Neuronal stem cell (in vitro differentiated cells): ENCODE data around the gene HDGF.
"Not testable (repeated sequence)": the region's sequence is repeated elsewhere in the genome, so short reads cannot be mapped to it uniquely, and the experiment has no call there.

Experiments used
- DNase-seq: peaks from one replicate; pipeline ENCODE4 v3.0.0-alpha.2; 2013; ENCODE audit warnings: low spot score
- H2AFZ ChIP-seq: one replicate; pipeline ENCODE4 v1.6.1; 2013; ENCODE audit warnings: mild to moderate bottlenecking, low read length, inconsistent platforms
- H2AK5ac ChIP-seq: 2 replicates; pipeline ENCODE4 v1.6.1; 2013; ENCODE audit warnings: low read depth, mild to moderate bottlenecking, inconsistent platforms, low read length, moderate library complexity, mixed read lengths
- H2BK120ac ChIP-seq: 2 replicates; pipeline ENCODE4 v1.6.1; 2013; ENCODE audit warnings: low read depth, mild to moderate bottlenecking, inconsistent platforms, low read length, moderate library complexity, mixed read lengths
- H2BK12ac ChIP-seq: one replicate; pipeline ENCODE4 v1.6.1; 2013; ENCODE audit warnings: low read length, inconsistent platforms
- H2BK15ac ChIP-seq: 2 replicates; pipeline ENCODE4 v1.6.1; 2013; ENCODE audit warnings: mild to moderate bottlenecking, low read length, inconsistent platforms, mixed read lengths
- H2BK5ac ChIP-seq: one replicate; pipeline ENCODE4 v1.6.1; 2013; ENCODE audit warnings: inconsistent platforms, mild to moderate bottlenecking, low read length, moderate library complexity
- H3K14ac ChIP-seq: one replicate; pipeline ENCODE4 v1.6.1; 2013; ENCODE audit warnings: low read length, inconsistent platforms
- H3K18ac ChIP-seq: 2 replicates; pipeline ENCODE4 v1.6.1; 2013; ENCODE audit warnings: low read length, inconsistent platforms
- H3K23ac ChIP-seq: 2 replicates; pipeline ENCODE4 v1.6.1; 2013; ENCODE audit warnings: low read depth, mild to moderate bottlenecking, mixed read lengths, low read length, inconsistent platforms; ENCODE audit not compliant: poor library complexity
- H3K27ac ChIP-seq: replicated peaks from 3 replicates; pipeline ENCODE4 v1.5.1; 2013; ENCODE audit warnings: low read length, inconsistent platforms
- H3K27me3 ChIP-seq, 3 experiments: 2 replicates each; pipeline ENCODE4 v1.6.1; 2013; ENCODE audit warnings: low read length in 3 of 3, mild to moderate bottlenecking in 2 of 3, inconsistent platforms in 1 of 3, low read depth in 1 of 3, mixed read lengths in 1 of 3, moderate library complexity in 1 of 3; ENCODE audit not compliant: control insufficient read depth in 3 of 3, insufficient read depth in 3 of 3
- H3K36me3 ChIP-seq, 2 donors: replicated peaks in 1 of 2; 2 replicates each; pipeline ENCODE4 v1.6.1; 2013; ENCODE audit warnings: low read length in 2 of 2; ENCODE audit not compliant: control insufficient read depth in 2 of 2, insufficient read depth in 2 of 2
- H3K4ac ChIP-seq: 2 replicates; pipeline ENCODE4 v1.6.1; 2013; ENCODE audit warnings: inconsistent platforms, mild to moderate bottlenecking, low read length, moderate library complexity
- H3K4me1 ChIP-seq, 2 donors: 1 replicate in 1 of 2; 2 replicates in 1 of 2; pipeline ENCODE4 v1.6.1; 2013; ENCODE audit warnings: low read length in 2 of 2, low read depth in 1 of 2; ENCODE audit not compliant: control insufficient read depth in 2 of 2, insufficient read depth in 1 of 2
- H3K4me2 ChIP-seq: one replicate; pipeline ENCODE4 v1.6.1; 2013; ENCODE audit warnings: mild to moderate bottlenecking, low read length, inconsistent platforms; ENCODE audit not compliant: insufficient read depth, poor library complexity, severe bottlenecking
- H3K4me3 ChIP-seq, 2 donors: 2 replicates each; pipeline ENCODE4 v1.5.1; 2013; ENCODE audit warnings: low read length in 2 of 2, mild to moderate bottlenecking in 2 of 2, inconsistent platforms in 1 of 2, moderate library complexity in 1 of 2
- H3K79me1 ChIP-seq: one replicate; pipeline ENCODE4 v1.6.1; 2013; ENCODE audit warnings: low read depth, mild to moderate bottlenecking, inconsistent platforms, low read length, moderate library complexity
- H3K9ac ChIP-seq: one replicate; pipeline ENCODE4 v1.6.1; 2013; ENCODE audit warnings: mild to moderate bottlenecking, low read depth, low read length, inconsistent platforms; ENCODE audit not compliant: poor library complexity
- H3K9me3 ChIP-seq, 2 donors: replicated peaks in 1 of 2; 2 replicates each; pipeline versions ENCODE3 to v1.6.1; 2013; ENCODE audit warnings: low read length in 2 of 2, mild to moderate bottlenecking in 2 of 2, inconsistent platforms in 1 of 2, low read depth in 1 of 2, mixed read lengths in 1 of 2, moderate library complexity in 1 of 2; ENCODE audit not compliant: control insufficient read depth in 2 of 2, insufficient read depth in 1 of 2
- H4K8ac ChIP-seq: one replicate; pipeline ENCODE4 v1.6.1; 2013; ENCODE audit warnings: low read depth, mild to moderate bottlenecking, inconsistent platforms, low read length, moderate library complexity
- H4K91ac ChIP-seq: one replicate; pipeline ENCODE4 v1.6.1; 2013; ENCODE audit warnings: low read length, low read depth, mild to moderate bottlenecking, inconsistent platforms; ENCODE audit not compliant: poor library complexity
- WGBS, 2 donors: extraction: QIAGEN DNeasy Blood & Tissue Kit; methylation state at CpG; one replicate each; pipeline ENCODE4 v1.1.7; 2013; ENCODE audit warnings: missing lambda C conversion rate in 2 of 2, mixed read lengths in 1 of 2; ENCODE audit not compliant: insufficient read length in 2 of 2, insufficient replicate concordance in 1 of 2; ENCODE audit errors: extremely low coverage in 2 of 2; 5-methylcytosine and 5-hydroxymethylcytosine counted together

The HDGF gene

DNA sequence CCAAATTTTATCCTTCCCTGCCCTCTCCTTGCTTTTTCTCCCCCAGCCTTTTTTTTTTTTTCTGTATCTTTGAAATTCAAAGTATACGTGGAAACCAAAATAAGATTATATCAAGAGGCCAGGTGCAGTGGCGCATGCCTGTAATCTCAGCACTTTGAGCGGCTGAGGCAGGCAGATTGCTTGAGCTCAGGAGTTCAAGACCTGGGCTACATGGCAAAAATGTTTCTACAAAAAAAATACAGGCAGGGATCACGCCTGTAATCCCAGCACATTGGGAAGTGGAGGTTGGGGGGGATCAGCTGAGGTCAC, 9.3 kb upstream of the HDGF start:
- Histone ChIP-seq H3K4me1 (peaks cover 3% of the 10 kb centered on the region in 2 donors), H2BK5ac (no peak overlapping the region), H2BK120ac (no peak overlapping the region), H3K36me3 (no peaks in the 10 kb centered on the region), H4K8ac (no peak overlapping the region), H2AFZ (no peak overlapping the region), H3K14ac (no peak overlapping the region), H3K4ac (no peak overlapping the region), H3K4me2 (no peak overlapping the region), H3K9ac (no peak overlapping the region), H2AK5ac (no peak overlapping the region), H4K91ac (no peak overlapping the region), H2BK15ac (no peak overlapping the region), H3K27me3 (no peaks in the 10 kb centered on the region), H3K18ac (no peak overlapping the region), H3K23ac (no peak overlapping the region), H3K9me3 (no peaks in the 10 kb centered on the region), H3K27ac (no peak overlapping the region), H2BK12ac (no peak overlapping the region), H3K4me3 (no peak overlapping the region), H3K79me1 (no peaks in the 10 kb centered on the region)
- WGBS, 2 donors, result no CpG with 5 or more reads among the region's 4 CpGs
- DNase-seq, result no peak

- H2BK5ac ChIP-seq, result no peak overlapping the region
These were observed 8.8 kb upstream of the HDGF start for GRCh38 chr1:156760092-156760795.

DNA sequence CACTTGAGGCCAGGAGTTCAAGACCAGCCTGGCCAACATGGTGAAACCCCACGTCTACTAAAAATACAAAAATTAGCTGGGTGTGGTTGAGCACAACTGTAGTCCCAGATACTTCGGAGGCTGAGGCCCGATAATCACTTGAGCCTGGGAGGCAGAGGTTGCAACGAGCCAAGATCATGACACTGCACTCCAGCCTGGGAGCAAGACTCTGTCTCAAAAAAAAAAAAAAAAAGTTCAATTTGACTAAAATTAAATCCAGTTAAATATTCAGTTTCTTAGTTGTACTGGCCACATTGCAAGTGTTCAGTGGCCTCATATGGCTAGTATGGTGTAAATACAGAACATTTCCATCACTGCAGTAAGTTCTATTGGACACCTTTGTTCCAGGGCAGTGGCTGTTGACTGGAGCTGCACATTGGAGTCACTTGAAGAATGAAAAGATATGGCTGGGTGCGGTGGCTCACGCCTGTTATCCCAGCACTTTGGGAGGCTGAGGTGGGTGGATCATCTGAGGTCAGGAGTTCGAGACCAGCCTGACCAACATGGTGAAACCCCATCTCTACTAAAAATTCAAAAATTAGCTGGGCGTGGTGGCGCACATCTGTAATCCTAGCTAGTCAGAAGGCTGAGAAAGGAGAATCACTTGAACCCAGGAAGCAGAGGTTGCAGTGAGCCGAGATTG, 6.2 kb upstream of the HDGF start:
- not testable (repeated sequence) for H3K14ac ChIP-seq, H3K23ac ChIP-seq, H3K4ac ChIP-seq, H3K4me2 ChIP-seq, H3K36me3 ChIP-seq, DNase-seq, H2BK120ac ChIP-seq, H3K79me1 ChIP-seq, H3K27ac ChIP-seq, H4K8ac ChIP-seq, H2AFZ ChIP-seq, H2AK5ac ChIP-seq, H2BK15ac ChIP-seq, H2BK5ac ChIP-seq, H3K9me3 ChIP-seq, H4K91ac ChIP-seq, H3K4me1 ChIP-seq, H2BK12ac ChIP-seq, H3K18ac ChIP-seq, H3K27me3 ChIP-seq, H3K9ac ChIP-seq, H3K4me3 ChIP-seq
- WGBS, 2 donors, result no CpG with 5 or more reads among the region's 10 CpGs

More at GRCh38 chr1:156760092-156760795, 8.8 kb upstream of the HDGF start:
- no peak overlapping the region for H2BK12ac ChIP-seq
- no CpG with 5 or more reads among the region's 6 CpGs for WGBS, 2 donors
- no peak for DNase-seq
- H3K4me3 ChIP-seq, result no peak overlapping the region
- no peak overlapping the region for H3K23ac ChIP-seq
- H3K4me2 ChIP-seq, result no peak overlapping the region
- no peaks in the 10 kb centered on the region for H3K36me3 ChIP-seq
- no peak overlapping the region for H2BK120ac ChIP-seq
- no peak overlapping the region for H2AK5ac ChIP-seq
- peaks cover 3% of the 10 kb centered on the region in 2 donors for H3K4me1 ChIP-seq
- no peak overlapping the region for H3K4ac ChIP-seq
- H2BK15ac ChIP-seq, result no peak overlapping the region
- no peak overlapping the region for H4K8ac ChIP-seq
- no peak overlapping the region for H4K91ac ChIP-seq
- H3K9ac ChIP-seq, result no peak overlapping the region
- no peaks in the 10 kb centered on the region for H3K9me3 ChIP-seq
- H3K27ac ChIP-seq, result no peak overlapping the region
- H3K14ac ChIP-seq, result no peak overlapping the region
- peak overlapping the region; percentile 7 for H3K18ac ChIP-seq
- H3K27me3 ChIP-seq, result no peaks in the 10 kb centered on the region
- no peak overlapping the region for H2AFZ ChIP-seq
- no peaks in the 10 kb centered on the region for H3K79me1 ChIP-seq

GRCh38 chr1:156756355-156756754, 4.9 kb upstream of the HDGF start:
- Histone ChIP-seq H3K18ac (no peak overlapping the region), H3K27me3 (no peaks in the 10 kb centered on the region), H3K4me3 (no peak overlapping the region), H2BK12ac (no peak overlapping the region), H3K14ac (no peak overlapping the region), H3K4me1 (peaks cover 7 to 8% of the 10 kb centered on the region in 2 donors), H4K8ac (no peak overlapping the region), H2BK15ac (no peak overlapping the region), H3K9me3 (no peaks in the 10 kb centered on the region), H2BK120ac (no peak overlapping the region), H3K4ac (no peak overlapping the region), H3K9ac (no peak overlapping the region), H3K4me2 (no peak overlapping the region), H3K79me1 (peaks cover 8% of the 10 kb centered on the region), H4K91ac (no peak overlapping the region), H2BK5ac (no peak overlapping the region), H2AK5ac (no peak overlapping the region), H3K27ac (no peak overlapping the region), H3K36me3 (peaks cover 2 to 7% of the 10 kb centered on the region in 2 donors), H2AFZ (no peak overlapping the region), H3K23ac (no peak overlapping the region)
- no peak for DNase-seq
- WGBS, 2 donors, result no CpG with 5 or more reads among the region's 1 CpG
